Fibroblast of lung (primary cell): Measurements from ENCODE around the gene WDR64. TPM values are rescaled to one million over a fixed set of nuclear protein-coding genes. Genes with fewer than 3 reads are reported as not detected.

Source experiments
- DNase-seq, 2 donors: peaks; one replicate each; pipeline versions ENCODE4 v3.0.0 to v3.0.0-alpha.2; 2010; ENCODE audit warnings: low read depth in 2 of 2
- H2AFZ ChIP-seq: 2 replicates; pipeline ENCODE4 v1.5.1; 2012; ENCODE audit warnings: low read length, control low read depth, inconsistent platforms
- H3K27ac ChIP-seq: 2 replicates; pipeline ENCODE4 v1.5.1; 2011; ENCODE audit warnings: low read length, control low read depth; ENCODE audit not compliant: insufficient read depth
- H3K27me3 ChIP-seq: 2 replicates; pipeline ENCODE4 v1.5.1; 2011; ENCODE audit warnings: mild to moderate bottlenecking, low read length; ENCODE audit not compliant: control insufficient read depth, insufficient read depth
- H3K36me3 ChIP-seq: 2 replicates; pipeline ENCODE4 v1.5.1; 2011; ENCODE audit warnings: low read length; ENCODE audit not compliant: control insufficient read depth, insufficient read depth
- H3K4me1 ChIP-seq: 2 replicates; pipeline ENCODE4 v1.5.1; 2011; ENCODE audit warnings: low read length; ENCODE audit not compliant: control insufficient read depth, insufficient read depth; ENCODE audit errors: extremely low read depth
- H3K4me2 ChIP-seq: 2 replicates; pipeline ENCODE4 v1.5.1; 2011; ENCODE audit warnings: low read length, control low read depth; ENCODE audit not compliant: insufficient read depth; ENCODE audit errors: extremely low read depth
- H3K4me3 ChIP-seq, 4 experiments: fragments of 200-600 bp in 1 of 4; sonication (generic) in 1 of 4; replicated peaks in 1 of 4; 2 replicates each; pipeline ENCODE4 v1.5.1; 2011 to 2016; ENCODE audit warnings: low read length in 4 of 4, low read depth in 3 of 4, mild to moderate bottlenecking in 3 of 4, control low read depth in 2 of 4, inconsistent platforms in 1 of 4, mixed read lengths in 1 of 4; ENCODE audit not compliant: insufficient read depth in 1 of 4; ENCODE audit errors: control extremely low read depth in 1 of 4
- H3K79me2 ChIP-seq: 2 replicates; pipeline ENCODE4 v1.5.1; 2012; ENCODE audit warnings: mild to moderate bottlenecking, low read length, inconsistent platforms; ENCODE audit not compliant: control insufficient read depth, insufficient read depth
- H3K9ac ChIP-seq: 2 replicates; pipeline ENCODE4 v1.5.1; 2011; ENCODE audit warnings: mild to moderate bottlenecking, low read length, control low read depth; ENCODE audit not compliant: insufficient read depth
- H3K9me3 ChIP-seq: 2 replicates; pipeline ENCODE4 v1.5.1; 2012; ENCODE audit warnings: low read depth, low read length; ENCODE audit not compliant: control insufficient read depth, insufficient read depth
- H4K20me1 ChIP-seq: 2 replicates; pipeline ENCODE4 v1.5.1; 2011; ENCODE audit warnings: low read length; ENCODE audit not compliant: control insufficient read depth, insufficient read depth; ENCODE audit errors: extremely low read depth
- CTCF ChIP-seq, 2 donors: IDR thresholded peaks in 1 of 2; conservative IDR thresholded peaks in 1 of 2; 1 replicate in 1 of 2; 2 replicates in 1 of 2; pipeline ENCODE4 v1.5.1; 2011 to 2012; ENCODE audit warnings: low read length in 2 of 2, control low read depth in 1 of 2, inconsistent platforms in 1 of 2, low read depth in 1 of 2, mild to moderate bottlenecking in 1 of 2
- EZH2 ChIP-seq: IDR thresholded peaks from 2 replicates; pipeline ENCODE4 v1.5.1; 2012; ENCODE audit warnings: low read length, control low read depth, mild to moderate bottlenecking; ENCODE audit errors: missing control alignments
- polyA plus RNA-seq, 2 donors: library from polyadenylated mRNA; depleted of rRNA in 1 of 2; stranded (reverse) in 1 of 2; unstranded in 1 of 2; fragments of >200 nt; gene quantifications; 2 replicates each; pipeline ENCODE4 v1.2.1, GENCODE V29; 2011 to 2012; ENCODE audit warnings: missing spikeins in 1 of 2
- total RNA-seq: library from RNA; depleted of rRNA; stranded (reverse); fragments of >200 nt; gene quantifications from 2 replicates; pipeline ENCODE4 v1.2.1, GENCODE V29; 2014

The WDR64 gene
- total and polyA plus RNA-seq, 2 donors (not counting 1 experiment from before 2014, with no cell fraction given), result not detected

GRCh38 chr1:241838897-241839296, 186.8 kb downstream of the WDR64 start:
- no peaks in the 10 kb centered on the region for H3K27me3 ChIP-seq
- no peaks in the 10 kb centered on the region for H3K9me3 ChIP-seq
- no peak overlapping the region for H3K9ac ChIP-seq
- peaks cover 13% of the 10 kb centered on the region for H3K4me1 ChIP-seq
- no peaks in the 10 kb centered on the region for H3K36me3 ChIP-seq
- H3K79me2 ChIP-seq, result no peaks in the 10 kb centered on the region
- DNase-seq, result no peak
- no peak overlapping the region for H3K4me3 ChIP-seq
- H3K4me2 ChIP-seq, result no peak overlapping the region
- no peaks in the 10 kb centered on the region for H4K20me1 ChIP-seq
- H2AFZ ChIP-seq, result peak overlapping the region; percentile 16
- peak overlapping the region; percentile 61 for H3K27ac ChIP-seq
- no peak for TF ChIP-seq CTCF (conservative IDR thresholded peaks at IDR 0.05 in 1 of 2, IDR thresholded peaks at IDR 0.05 in 1 of 2; ENCODE audit: low read depth in 1 of 2, low read length in 2 of 2)
- no peak for TF ChIP-seq EZH2

GRCh38 chr1:241839369-241839979, 187.4 kb downstream of the WDR64 start:
- H3K9ac ChIP-seq, result no peak overlapping the region
- TF ChIP-seq EZH2 (no peak), CTCF (conservative IDR thresholded peaks at IDR 0.05 in 1 of 2, IDR thresholded peaks at IDR 0.05 in 1 of 2; ENCODE audit: low read depth in 1 of 2, low read length in 2 of 2) (no peak)
- H3K27me3 ChIP-seq, result no peaks in the 10 kb centered on the region

GRCh38 chr1:241840164-241840563, 188.1 kb downstream of the WDR64 start:
- Histone ChIP-seq H3K9ac (no peak overlapping the region), H2AFZ (no peak overlapping the region), H3K27ac (no peak overlapping the region), H3K4me3 (no peak overlapping the region), H3K27me3 (no peaks in the 10 kb centered on the region), H4K20me1 (no peaks in the 10 kb centered on the region), H3K4me2 (no peak overlapping the region), H3K4me1 (peaks cover 13% of the 10 kb centered on the region), H3K9me3 (no peaks in the 10 kb centered on the region), H3K36me3 (no peaks in the 10 kb centered on the region), H3K79me2 (no peaks in the 10 kb centered on the region)
- DNase-seq, result no peak
- TF ChIP-seq EZH2 (no peak), CTCF (conservative IDR thresholded peaks at IDR 0.05 in 1 of 2, IDR thresholded peaks at IDR 0.05 in 1 of 2; ENCODE audit: low read depth in 1 of 2, low read length in 2 of 2) (no peak)

More at GRCh38 chr1:241839369-241839979, 187.4 kb downstream of the WDR64 start:
- Histone ChIP-seq H3K4me1 (peaks cover 13% of the 10 kb centered on the region), H3K27ac (peak overlapping the region; percentile 61), H3K4me2 (no peak overlapping the region), H2AFZ (no peak overlapping the region), H3K79me2 (no peaks in the 10 kb centered on the region), H3K4me3 (no peak overlapping the region), H3K36me3 (no peaks in the 10 kb centered on the region), H4K20me1 (no peaks in the 10 kb centered on the region), H3K9me3 (no peaks in the 10 kb centered on the region)
- no peak for DNase-seq
